Subcutaneous adipose tissue (tissue), 4 donors: Measurements from ENCODE around the gene ELAVL3. TPM values are rescaled to one million over a fixed set of nuclear protein-coding genes. Genes with fewer than 3 reads are reported as not detected.

ENCODE experiments used
- total RNA-seq, 4 donors: library from RNA; depleted of rRNA; stranded (reverse); fragments of >200 nt; gene quantifications; one replicate each; pipeline ENCODE4 v1.1.0, GENCODE V29; 2016
- TF ChIP-seq, protein P1 (sequence below): fragments of 450-650 bp; IDR thresholded peaks from one replicate; pipeline ENCODE4 v1.5.1; 2016; ENCODE audit warnings: low read depth, mild to moderate bottlenecking, control low read depth, antibody characterized with exemption, moderate library complexity

ELAVL3 gene
- total RNA-seq, 4 donors from 2014 or later, result not detected

GRCh38 chr19:11486661-11487503 lies 6.0 kb upstream of the ELAVL3 start:
- TF ChIP-seq, protein P1, sequence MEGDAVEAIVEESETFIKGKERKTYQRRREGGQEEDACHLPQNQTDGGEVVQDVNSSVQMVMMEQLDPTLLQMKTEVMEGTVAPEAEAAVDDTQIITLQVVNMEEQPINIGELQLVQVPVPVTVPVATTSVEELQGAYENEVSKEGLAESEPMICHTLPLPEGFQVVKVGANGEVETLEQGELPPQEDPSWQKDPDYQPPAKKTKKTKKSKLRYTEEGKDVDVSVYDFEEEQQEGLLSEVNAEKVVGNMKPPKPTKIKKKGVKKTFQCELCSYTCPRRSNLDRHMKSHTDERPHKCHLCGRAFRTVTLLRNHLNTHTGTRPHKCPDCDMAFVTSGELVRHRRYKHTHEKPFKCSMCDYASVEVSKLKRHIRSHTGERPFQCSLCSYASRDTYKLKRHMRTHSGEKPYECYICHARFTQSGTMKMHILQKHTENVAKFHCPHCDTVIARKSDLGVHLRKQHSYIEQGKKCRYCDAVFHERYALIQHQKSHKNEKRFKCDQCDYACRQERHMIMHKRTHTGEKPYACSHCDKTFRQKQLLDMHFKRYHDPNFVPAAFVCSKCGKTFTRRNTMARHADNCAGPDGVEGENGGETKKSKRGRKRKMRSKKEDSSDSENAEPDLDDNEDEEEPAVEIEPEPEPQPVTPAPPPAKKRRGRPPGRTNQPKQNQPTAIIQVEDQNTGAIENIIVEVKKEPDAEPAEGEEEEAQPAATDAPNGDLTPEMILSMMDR, result no peak

DNA sequence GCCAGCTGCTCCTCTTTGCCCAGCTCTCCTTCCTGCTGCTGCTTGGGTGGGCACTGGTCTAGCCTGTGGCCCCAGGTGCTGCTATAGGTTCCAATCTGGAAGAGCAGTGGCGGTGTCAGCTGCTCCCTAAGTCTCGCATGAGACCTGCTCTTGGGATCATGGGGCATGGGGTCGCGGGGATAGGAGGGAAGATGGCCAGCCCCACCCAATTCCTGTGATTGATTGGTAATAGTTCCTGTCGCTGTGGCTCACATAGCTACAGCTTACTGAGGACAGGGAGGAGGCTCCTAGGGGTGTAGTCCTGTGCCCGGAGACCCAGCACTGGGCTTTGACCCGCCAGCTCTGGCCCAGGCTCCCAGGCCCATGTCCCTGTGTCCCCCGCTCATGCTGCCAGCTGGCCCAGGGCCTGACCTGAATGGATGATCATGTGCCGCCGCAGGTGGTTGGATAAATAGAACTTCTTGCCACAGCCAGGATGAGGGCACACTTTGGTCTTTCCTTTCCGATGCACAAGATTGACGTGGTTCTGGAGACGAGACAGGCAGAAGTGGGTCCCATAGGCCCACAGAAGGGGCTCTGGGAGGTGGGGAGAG lies 4.5 kb upstream of the ELAVL3 start:
- TF ChIP-seq, protein P1, result no peak

DNA sequence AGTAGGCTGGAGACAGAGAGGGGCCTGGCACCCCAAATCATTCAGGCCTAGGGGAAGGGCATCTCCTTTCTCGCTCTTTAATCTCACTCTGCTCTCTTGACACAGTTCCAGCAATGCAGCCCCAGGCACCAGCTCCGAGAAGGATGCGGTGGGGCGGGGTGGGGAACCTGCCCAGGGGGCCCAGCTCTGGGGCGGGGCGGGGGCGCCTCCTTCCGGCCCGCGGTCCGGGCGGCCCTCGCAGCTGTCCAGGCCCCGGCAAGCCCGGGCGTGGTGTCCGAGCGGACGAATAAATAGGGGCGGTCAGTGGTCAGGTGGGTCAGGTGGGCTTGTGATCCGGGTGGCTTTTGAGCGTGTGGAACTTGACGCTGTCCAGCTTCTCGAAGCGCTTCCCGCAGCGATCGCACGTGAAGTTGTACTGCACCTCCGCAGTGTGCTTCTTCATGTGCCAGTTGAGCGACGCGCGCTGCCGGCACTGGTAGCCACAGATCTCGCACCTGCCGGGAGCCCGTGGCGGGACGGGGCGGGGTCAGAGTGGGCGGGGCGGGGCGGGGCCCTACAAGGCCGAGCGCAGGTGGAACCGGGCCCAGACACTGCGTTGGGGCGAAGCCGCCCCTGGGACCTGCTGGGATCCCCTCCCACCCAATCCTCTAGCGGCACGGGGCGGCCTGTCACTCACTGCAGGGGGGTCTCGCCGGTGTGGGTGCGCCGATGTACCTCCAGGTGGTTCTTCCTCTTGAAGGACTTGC lies 2.7 kb upstream of the ELAVL3 start:
- TF ChIP-seq, protein P1, result no peak

DNA sequence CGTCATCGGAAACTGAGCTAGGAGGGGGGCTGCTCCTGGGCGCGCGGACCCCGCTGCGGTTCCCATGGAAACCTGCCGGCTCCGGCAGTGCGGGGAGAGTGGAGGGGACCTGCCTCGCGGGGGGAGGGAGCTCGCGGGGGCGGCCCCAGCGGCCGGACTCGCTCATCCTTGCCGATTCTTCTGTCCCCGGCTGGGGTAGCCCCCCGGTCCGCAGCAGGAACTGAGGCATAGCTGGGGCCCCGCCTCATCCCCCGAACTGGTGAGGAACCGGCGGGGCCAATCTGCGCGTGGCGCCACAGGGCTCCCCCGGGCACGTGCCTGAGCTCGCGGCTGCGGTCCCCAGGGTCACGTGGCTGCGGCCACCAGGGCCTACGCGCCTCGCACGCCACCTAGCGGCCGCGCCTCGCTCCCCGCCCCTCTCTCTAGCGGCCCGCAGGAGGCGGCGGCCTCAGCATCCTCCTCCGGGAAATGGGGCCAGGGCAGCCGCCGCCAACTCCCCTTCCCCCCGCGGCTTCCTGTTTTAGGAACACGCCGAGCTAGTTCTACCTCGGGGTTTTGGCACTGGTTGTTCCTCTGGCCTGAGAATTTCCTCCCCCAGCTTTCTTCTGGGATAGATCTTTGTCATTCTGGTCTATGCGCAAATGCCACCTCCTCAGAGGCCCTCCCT lies 1.7 kb upstream of the ELAVL3 start:
- TF ChIP-seq, protein P1, result no peak

DNA sequence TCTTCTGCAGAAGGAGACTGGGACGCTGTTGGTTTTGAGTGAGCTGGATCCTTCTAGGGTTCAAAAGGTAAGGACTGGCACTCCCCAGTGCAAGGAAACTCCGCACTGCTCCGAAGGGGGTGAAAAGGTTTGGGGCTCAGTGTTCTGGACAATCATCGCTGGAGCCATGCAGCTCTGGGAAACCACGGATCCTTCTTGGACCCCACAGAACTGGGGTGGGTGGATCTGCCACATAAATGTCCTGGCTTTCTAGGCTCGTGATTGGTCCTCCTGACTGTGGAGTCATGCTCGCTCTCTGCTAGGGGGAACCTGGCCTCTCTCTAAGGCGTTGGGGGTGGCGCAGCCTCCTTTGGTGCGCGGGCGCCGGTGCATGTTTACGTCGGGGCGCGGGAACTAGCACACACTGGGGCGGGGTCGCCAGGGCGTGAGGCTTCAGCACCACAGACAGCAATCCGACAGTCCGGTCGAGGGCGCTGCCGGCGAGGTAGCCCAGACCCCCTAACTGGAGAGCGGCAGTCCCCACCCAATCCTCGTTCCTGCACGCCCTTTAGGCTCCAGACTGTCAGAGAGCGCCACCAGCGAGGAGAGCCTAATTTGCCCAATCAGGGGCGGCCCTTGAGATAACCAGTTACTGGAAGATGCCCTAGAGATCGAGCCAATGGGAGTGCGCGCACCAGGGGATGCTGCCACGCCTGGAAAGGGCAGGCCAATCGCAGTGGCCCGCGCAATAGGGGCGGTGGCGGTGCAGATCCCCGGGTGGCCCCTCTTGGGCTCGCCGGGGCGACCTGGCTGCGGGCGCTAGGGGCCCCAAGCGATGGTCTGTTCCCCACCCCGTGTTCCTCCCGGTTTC lies 913 bp upstream of the ELAVL3 start:
- TF ChIP-seq, protein P1, result no peak

- TF ChIP-seq, protein P1, result no peak
Measured at GRCh38 chr19:11479898-11480714, 740 bp downstream of the ELAVL3 start.
